K562 (cell line): ENCODE measurements around the gene GCNT4. TPM values are rescaled to one million over a fixed set of nuclear protein-coding genes. Genes with fewer than 3 reads are reported as not detected.

Experiments
- ATAC-seq: fragments of 200-7000 bp; cut with Tn5 transposase; 3 replicates; pipeline ENCODE4 v1.9.1; 2020; ENCODE audit warnings: moderate library complexity
- BruUV-seq: library from RNA; stranded (reverse); fragments of 400-500 nt; replicated peaks from 2 replicates; lab custom pipeline; 2021; lab: Mats Ljungman, UMichigan
- CTCF ChIA-PET: fragments of 300-600 bp; formaldehyde crosslinking; extraction: SDS; loops from one replicate; lab custom pipeline; 2021; ENCODE audit warnings: low intra/inter-chr PET ratio; lab: Yijun Ruan, JAX
- POLR2A ChIA-PET: fragments of 300-600, 350-650 bp; sonication (Branson Sonifier 250); formaldehyde crosslinking; extraction: SDS; loops from one replicate; lab custom pipeline; 2021; ENCODE audit warnings: antibody characterized with exemption, inconsistent platforms; lab: Yijun Ruan, JAX
- DNase-seq, 4 experiments: peaks; one replicate each; pipeline versions ENCODE4 v3.0.0 to v3.0.0-alpha.2; 2011 to 2018; ENCODE audit warnings: low spot score in 3 of 4, mixed read lengths in 3 of 4; ENCODE audit errors: extremely low read depth in 1 of 4
- FAIRE-seq: peaks from 2 replicates; lab custom pipeline; 2011; peaks lifted over from hg19 to GRCh38; lab: Jason Lieb, UNC
- H2AFZ ChIP-seq: 2 replicates; pipeline ENCODE4 v1.6.0; 2011; ENCODE audit warnings: low read depth, low read length, control low read depth, inconsistent platforms
- H3K27ac ChIP-seq: fragments of 200-600 bp; 3 replicates; pipeline ENCODE4 v1.8.0; 2011; ENCODE audit warnings: low read depth, mild to moderate bottlenecking, control low read depth, inconsistent platforms, low read length, moderate library complexity, mixed read lengths; ENCODE audit errors: extremely low read depth
- H3K27me3 ChIP-seq, 2 experiments: fragments of 300-600 bp in 1 of 2; 2 replicates in 1 of 2; 3 replicates in 1 of 2; pipeline versions ENCODE4 v1.6.0 to v1.8.0; 2011; ENCODE audit warnings: inconsistent platforms in 2 of 2, low read length in 2 of 2, mild to moderate bottlenecking in 1 of 2, mixed read lengths in 1 of 2, moderate library complexity in 1 of 2; ENCODE audit not compliant: control insufficient read depth in 2 of 2, insufficient read depth in 2 of 2
- H3K36me3 ChIP-seq: fragments of 300-600 bp; 3 replicates; pipeline ENCODE4 v1.8.0; 2011; ENCODE audit warnings: mild to moderate bottlenecking, low read length, inconsistent platforms; ENCODE audit not compliant: control insufficient read depth, insufficient read depth
- H3K4me1 ChIP-seq, 2 experiments: fragments of 200-600 bp in 1 of 2; replicated peaks in 1 of 2; 2 replicates in 1 of 2; 3 replicates in 1 of 2; pipeline versions ENCODE4 v1.5.1 to v1.8.0; 2011; ENCODE audit warnings: inconsistent platforms in 2 of 2, low read length in 2 of 2, mild to moderate bottlenecking in 1 of 2, mixed read lengths in 1 of 2, moderate library complexity in 1 of 2; ENCODE audit not compliant: control insufficient read depth in 2 of 2, insufficient read depth in 2 of 2
- H3K4me2 ChIP-seq: 2 replicates; pipeline ENCODE4 v1.6.1; 2011; ENCODE audit warnings: low read length, control low read depth, inconsistent platforms, mixed read lengths; ENCODE audit not compliant: insufficient read depth
- H3K4me3 ChIP-seq: fragments of 200-600 bp; sonication (generic), shearing (Covaris generic); 2 replicates; pipeline ENCODE4 v1.5.1; 2016; ENCODE audit warnings: control low read depth, inconsistent platforms
- H3K79me2 ChIP-seq: fragments of 200-600 bp; 3 replicates; pipeline ENCODE4 v1.8.0; 2011; ENCODE audit warnings: low read length, inconsistent platforms; ENCODE audit not compliant: control insufficient read depth, insufficient read depth
- H3K9ac ChIP-seq, 2 experiments: 2 replicates each; pipeline versions ENCODE4 v1.6.0 to v1.6.1; 2011; ENCODE audit warnings: low read depth in 2 of 2, low read length in 2 of 2, control low read depth in 1 of 2, inconsistent platforms in 1 of 2, mild to moderate bottlenecking in 1 of 2, mixed read lengths in 1 of 2; ENCODE audit not compliant: insufficient read depth in 1 of 2
- H3K9me1 ChIP-seq: one replicate; pipeline ENCODE4 v1.6.0; 2011; ENCODE audit warnings: inconsistent platforms, mild to moderate bottlenecking, low read length, moderate library complexity; ENCODE audit not compliant: control insufficient read depth, insufficient read depth
- H3K9me3 ChIP-seq: replicated peaks from 2 replicates; pipeline ENCODE4 v1.5.1; 2011; ENCODE audit warnings: low read depth, low read length, inconsistent platforms; ENCODE audit not compliant: control insufficient read depth, insufficient read depth
- H4K20me1 ChIP-seq: replicated peaks from 2 replicates; pipeline ENCODE4 v1.6.1; 2011; ENCODE audit warnings: low read length, inconsistent platforms, mixed read lengths; ENCODE audit not compliant: control insufficient read depth, insufficient read depth
- EGR1 ChIP-seq: fragments of 450-650 bp; conservative IDR thresholded peaks from 2 replicates; pipeline ENCODE4 v1.6.1; 2017; ENCODE audit warnings: mild to moderate bottlenecking
- JUNB ChIP-seq: fragments of 450-650 bp; formaldehyde crosslinking; conservative IDR thresholded peaks from 2 replicates; pipeline ENCODE4 v1.4.0; 2020; ENCODE audit warnings: mild to moderate bottlenecking
- RFX5 ChIP-seq: IDR thresholded peaks from 2 replicates; pipeline ENCODE4 v1.6.1; 2011; ENCODE audit warnings: low read depth, mild to moderate bottlenecking, improper control_type of control experiment, low read length
- SIX5 ChIP-seq, 2 experiments: IDR thresholded peaks; 2 replicates each; pipeline ENCODE4 v1.6.1; 2011; ENCODE audit warnings: low read length in 2 of 2, borderline replicate concordance in 1 of 2, low read depth in 1 of 2, mild to moderate bottlenecking in 1 of 2, moderate library complexity in 1 of 2; ENCODE audit not compliant: insufficient read depth in 1 of 2
- WGBS: fragments of 100-300 bp; shearing (Covaris generic); methylation state at CpG from one replicate; pipeline ENCODE4 v1.1.6; 2016; ENCODE audit warnings: low coverage, mixed read lengths; ENCODE audit not compliant: insufficient coverage; ENCODE audit errors: missing lambda C conversion rate; 5-methylcytosine and 5-hydroxymethylcytosine counted together
- in situ Hi-C: fragments of 300-500 bp; cut with MboI; formaldehyde crosslinking; loops from 4 replicates; pipeline ENCODE4 v1.15.0; 2018; ENCODE audit warnings: inconsistent platforms, mixed read lengths
- intact Hi-C: fragments of 100-400 bp; cut with micrococcal nuclease; formaldehyde crosslinking; loops from 2 replicates; pipeline ENCODE4 v1.14.2; 2022
- polyA plus RNA-seq, 8 experiments: library from polyadenylated mRNA; depleted of rRNA in 4 of 8; stranded (reverse) in 5 of 8; unstranded in 3 of 8; fragments of >200 nt; fragmentation: Nextera tagmentation in 2 of 8; fragmentation: Illumina TruSeq in 1 of 8; extraction: Ambion mirVana in 2 of 8; extraction: Trizol in 1 of 8; gene quantifications; 2 replicates each; pipeline versions ENCODE4 v1.2.1 to v1.2.3, GENCODE V29; 2011 to 2014; ENCODE audit warnings: inconsistent platforms in 1 of 8, missing spikeins in 1 of 8
- total RNA-seq, 7 experiments: library from RNA; depleted of rRNA in 6 of 7; stranded (reverse); fragments of >200 nt in 6 of 7; fragmentation: Illumina TruSeq in 2 of 7; extraction: Trizol in 2 of 7; gene quantifications; 2 replicates each; pipeline versions ENCODE4 v1.2.1 to v1.2.3, GENCODE V29; 2011 to 2021; ENCODE audit warnings: low replicate concordance in 1 of 7
- TF ChIP-seq, protein P1 (sequence below): sonication (generic); formaldehyde crosslinking; IDR thresholded peaks from 2 replicates; pipeline ENCODE4 v1.8.1; 2022; ENCODE audit warnings: missing genetic modification reagents
- TF ChIP-seq, protein P2 (sequence below), 2 experiments: fragments of 450-650 bp; IDR thresholded peaks; 2 replicates each; pipeline ENCODE4 v1.6.1; 2018; ENCODE audit warnings: mild to moderate bottlenecking in 2 of 2, low read depth in 1 of 2; ENCODE audit not compliant: partially characterized antibody in 2 of 2

The GCNT4 gene
- total and polyA plus RNA-seq, 9 of the 15 experiments (the other 6 are each of a cell fraction or from before 2014, with no cell fraction given), result 0.01 TPM; not detected in 8

DNA sequence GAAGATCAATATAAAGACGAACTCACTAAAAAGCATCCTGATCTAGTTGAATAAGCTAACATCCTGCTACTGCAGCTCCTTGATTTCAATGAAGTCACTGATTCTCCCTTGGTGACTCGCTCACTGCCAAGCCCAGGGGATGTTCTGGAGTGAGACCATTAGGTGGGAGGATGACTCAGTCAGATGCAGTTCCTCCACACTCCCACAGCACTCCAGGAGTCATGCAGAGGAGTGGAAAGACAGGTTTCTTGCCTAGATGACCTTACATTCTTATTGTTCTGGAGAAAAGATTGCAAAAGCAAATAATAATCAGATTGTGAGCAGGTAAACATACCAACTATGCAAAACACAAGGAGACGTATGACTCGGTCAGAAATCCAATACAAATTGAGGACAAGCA, 15.3 kb downstream of the GCNT4 start:
- no peaks in the 10 kb centered on the region for H3K9me1 ChIP-seq
- no peaks in the 10 kb centered on the region for H3K79me2 ChIP-seq
- H4K20me1 ChIP-seq, result no peaks in the 10 kb centered on the region
- in situ Hi-C loops (no loop called here), intact Hi-C loops (no loop called here)
- no peak overlapping the region for H3K4me2 ChIP-seq
- H3K4me1 ChIP-seq, result no peaks in the 10 kb centered on the region
- no peak overlapping the region for H2AFZ ChIP-seq
- TF ChIP-seq EGR1 (peak; percentile 25; the same call in 1 of the 2 replicates), SIX5 (IDR thresholded peaks at IDR 0.05; ENCODE audit: borderline replicate concordance in 1 of 2, insufficient read depth in 1 of 2, low read depth in 1 of 2, low read length in 2 of 2) (no peak), RFX5 (no peak), JUNB (CRISPR knock-in tag) (no peak)
- TF ChIP-seq, protein P1, sequence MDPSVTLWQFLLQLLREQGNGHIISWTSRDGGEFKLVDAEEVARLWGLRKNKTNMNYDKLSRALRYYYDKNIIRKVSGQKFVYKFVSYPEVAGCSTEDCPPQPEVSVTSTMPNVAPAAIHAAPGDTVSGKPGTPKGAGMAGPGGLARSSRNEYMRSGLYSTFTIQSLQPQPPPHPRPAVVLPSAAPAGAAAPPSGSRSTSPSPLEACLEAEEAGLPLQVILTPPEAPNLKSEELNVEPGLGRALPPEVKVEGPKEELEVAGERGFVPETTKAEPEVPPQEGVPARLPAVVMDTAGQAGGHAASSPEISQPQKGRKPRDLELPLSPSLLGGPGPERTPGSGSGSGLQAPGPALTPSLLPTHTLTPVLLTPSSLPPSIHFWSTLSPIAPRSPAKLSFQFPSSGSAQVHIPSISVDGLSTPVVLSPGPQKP (CRISPR knock-in tag), result no peak
- TF ChIP-seq, protein P2, sequence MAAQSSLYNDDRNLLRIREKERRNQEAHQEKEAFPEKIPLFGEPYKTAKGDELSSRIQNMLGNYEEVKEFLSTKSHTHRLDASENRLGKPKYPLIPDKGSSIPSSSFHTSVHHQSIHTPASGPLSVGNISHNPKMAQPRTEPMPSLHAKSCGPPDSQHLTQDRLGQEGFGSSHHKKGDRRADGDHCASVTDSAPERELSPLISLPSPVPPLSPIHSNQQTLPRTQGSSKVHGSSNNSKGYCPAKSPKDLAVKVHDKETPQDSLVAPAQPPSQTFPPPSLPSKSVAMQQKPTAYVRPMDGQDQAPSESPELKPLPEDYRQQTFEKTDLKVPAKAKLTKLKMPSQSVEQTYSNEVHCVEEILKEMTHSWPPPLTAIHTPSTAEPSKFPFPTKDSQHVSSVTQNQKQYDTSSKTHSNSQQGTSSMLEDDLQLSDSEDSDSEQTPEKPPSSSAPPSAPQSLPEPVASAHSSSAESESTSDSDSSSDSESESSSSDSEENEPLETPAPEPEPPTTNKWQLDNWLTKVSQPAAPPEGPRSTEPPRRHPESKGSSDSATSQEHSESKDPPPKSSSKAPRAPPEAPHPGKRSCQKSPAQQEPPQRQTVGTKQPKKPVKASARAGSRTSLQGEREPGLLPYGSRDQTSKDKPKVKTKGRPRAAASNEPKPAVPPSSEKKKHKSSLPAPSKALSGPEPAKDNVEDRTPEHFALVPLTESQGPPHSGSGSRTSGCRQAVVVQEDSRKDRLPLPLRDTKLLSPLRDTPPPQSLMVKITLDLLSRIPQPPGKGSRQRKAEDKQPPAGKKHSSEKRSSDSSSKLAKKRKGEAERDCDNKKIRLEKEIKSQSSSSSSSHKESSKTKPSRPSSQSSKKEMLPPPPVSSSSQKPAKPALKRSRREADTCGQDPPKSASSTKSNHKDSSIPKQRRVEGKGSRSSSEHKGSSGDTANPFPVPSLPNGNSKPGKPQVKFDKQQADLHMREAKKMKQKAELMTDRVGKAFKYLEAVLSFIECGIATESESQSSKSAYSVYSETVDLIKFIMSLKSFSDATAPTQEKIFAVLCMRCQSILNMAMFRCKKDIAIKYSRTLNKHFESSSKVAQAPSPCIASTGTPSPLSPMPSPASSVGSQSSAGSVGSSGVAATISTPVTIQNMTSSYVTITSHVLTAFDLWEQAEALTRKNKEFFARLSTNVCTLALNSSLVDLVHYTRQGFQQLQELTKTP (IDR thresholded peaks at IDR 0.05; ENCODE audit: low read depth in 1 of 2, partially characterized antibody in 2 of 2), result no peak
- WGBS, result 0% methylated on average over 4 of the region's 4 CpGs
- no peak overlapping the region for H3K9ac ChIP-seq
- DNase-seq, result peak in 1 of 4 experiments; percentile 14
- H3K36me3 ChIP-seq, result no peaks in the 10 kb centered on the region
- BruUV-seq, result no TSS peak
- ATAC-seq, result no peak
- CTCF ChIA-PET, result no interaction called here
- no peak for FAIRE-seq
- peaks cover 0 to 20% of the 10 kb centered on the region in 2 experiments; a peak in 4 of 5 replicates for H3K27me3 ChIP-seq
- POLR2A ChIA-PET, result interaction anchor here (1.0 kb wide), 1 partner anchor 10 kb away, joined by 4 read pairs; no protein-coding TSS in a partner anchor
- no peak overlapping the region for H3K4me3 ChIP-seq
- H3K27ac ChIP-seq, result no peak overlapping the region
- H3K9me3 ChIP-seq, result no peaks in the 10 kb centered on the region
